ENCODE results near the gene BNIPL. TPM values are rescaled to one million over a fixed set of nuclear protein-coding genes. Genes with fewer than 3 reads are reported as not detected.

BNIPL gene
- total RNA-seq, 4 donors from 2014 or later = 0.68 to 10.0 (median 2.5) TPM; not detected in 1

DNA sequence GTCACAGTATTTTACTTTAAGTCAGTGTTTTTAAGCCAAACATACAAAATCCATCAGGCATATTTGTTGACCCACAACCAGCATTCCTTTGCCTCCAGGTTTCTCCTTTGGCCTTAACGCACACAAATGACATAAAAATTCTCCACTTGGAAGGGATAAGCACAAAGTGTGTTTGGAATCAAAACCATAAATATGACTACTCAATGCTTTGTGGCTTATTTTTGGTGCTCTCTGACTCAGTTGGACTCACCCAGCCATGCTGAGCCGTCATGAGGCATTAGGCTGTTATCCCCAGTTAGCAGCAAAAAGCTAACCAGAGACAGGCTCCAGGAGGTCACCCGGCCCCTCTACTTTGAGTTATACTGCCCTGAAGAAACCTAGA, 27.2 kb upstream of the BNIPL start:
- TF ChIP-seq EP300 (IDR thresholded peaks at IDR 0.05; ENCODE audit: low read depth) = no peak
- no peak for TF ChIP-seq POLR2AphosphoS5 (IDR thresholded peaks at IDR 0.05)
- TF ChIP-seq POLR2A (IDR thresholded peaks at IDR 0.05) = no peak
- TF ChIP-seq, protein P1, sequence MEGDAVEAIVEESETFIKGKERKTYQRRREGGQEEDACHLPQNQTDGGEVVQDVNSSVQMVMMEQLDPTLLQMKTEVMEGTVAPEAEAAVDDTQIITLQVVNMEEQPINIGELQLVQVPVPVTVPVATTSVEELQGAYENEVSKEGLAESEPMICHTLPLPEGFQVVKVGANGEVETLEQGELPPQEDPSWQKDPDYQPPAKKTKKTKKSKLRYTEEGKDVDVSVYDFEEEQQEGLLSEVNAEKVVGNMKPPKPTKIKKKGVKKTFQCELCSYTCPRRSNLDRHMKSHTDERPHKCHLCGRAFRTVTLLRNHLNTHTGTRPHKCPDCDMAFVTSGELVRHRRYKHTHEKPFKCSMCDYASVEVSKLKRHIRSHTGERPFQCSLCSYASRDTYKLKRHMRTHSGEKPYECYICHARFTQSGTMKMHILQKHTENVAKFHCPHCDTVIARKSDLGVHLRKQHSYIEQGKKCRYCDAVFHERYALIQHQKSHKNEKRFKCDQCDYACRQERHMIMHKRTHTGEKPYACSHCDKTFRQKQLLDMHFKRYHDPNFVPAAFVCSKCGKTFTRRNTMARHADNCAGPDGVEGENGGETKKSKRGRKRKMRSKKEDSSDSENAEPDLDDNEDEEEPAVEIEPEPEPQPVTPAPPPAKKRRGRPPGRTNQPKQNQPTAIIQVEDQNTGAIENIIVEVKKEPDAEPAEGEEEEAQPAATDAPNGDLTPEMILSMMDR (IDR thresholded peaks at IDR 0.05) = no peak
- intact Hi-C loops (cut with DNase I; ENCODE audit: low total_unique reads) (no loop called here), in situ Hi-C loops (cut with MboI; ENCODE audit: low pct_ligation_motif_present in 1 of 4, low pct_unique_long_range_greater_than_20kb in 1 of 4, low sequenced_read_pairs in 3 of 4) (no loop called here)
- DNase-seq = no peak
- no peaks in the 10 kb centered on the region for H3K27me3 ChIP-seq
- H3K4me3 ChIP-seq = peak overlapping the region; percentile 55 to 86 (median 62)
- H3K4me1 ChIP-seq = peaks cover 39 to 80% (median 58%) of the 10 kb centered on the region in 4 donors
- 41% methylated on average over 3 of the region's 3 CpGs; no CpG with 5 or more reads in 1 of the 2 donors for WGBS, 2 donors (ENCODE audit: low coverage in 1 of 2)
- H3K27ac ChIP-seq = peak overlapping the region; percentile 89 to 96 (median 92)
- no peaks in the 10 kb centered on the region for H3K36me3 ChIP-seq
- no peaks in the 10 kb centered on the region for H3K9me3 ChIP-seq

DNA sequence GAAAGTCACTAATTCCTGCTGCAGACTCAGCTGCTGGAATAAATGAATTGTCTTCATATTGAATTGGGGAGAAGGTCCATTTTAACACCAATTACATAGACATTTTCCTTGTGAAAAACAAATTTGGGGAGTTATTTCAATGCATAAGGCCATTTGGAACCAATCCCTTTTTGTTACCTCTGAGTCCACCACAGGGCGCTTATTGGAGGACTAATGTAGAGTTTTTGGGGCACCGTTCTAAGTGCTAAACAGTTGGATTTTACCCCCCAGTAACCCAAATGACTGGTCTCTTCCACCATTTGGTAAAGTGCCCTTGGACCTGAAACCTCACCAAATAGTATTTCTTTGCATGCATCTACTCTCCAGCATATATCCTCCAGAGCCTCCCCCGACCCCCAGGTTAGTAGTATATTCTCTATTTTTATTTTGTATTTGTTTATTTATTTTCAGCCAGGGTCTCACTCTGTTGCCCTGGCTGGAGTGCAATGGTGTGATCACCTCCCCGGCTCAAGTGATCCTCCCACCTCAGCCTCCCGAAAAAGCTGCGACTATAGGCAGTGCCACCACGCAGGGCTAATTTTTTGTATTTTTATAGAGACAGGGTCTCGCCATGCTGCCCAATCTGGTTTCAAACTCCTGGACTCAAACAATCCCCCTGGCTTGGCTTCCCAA, 26.6 kb upstream of the BNIPL start:
- H3K4me3 ChIP-seq = no peak overlapping the region
- H3K9me3 ChIP-seq = no peaks in the 10 kb centered on the region
- peak overlapping the region in 3 of 4 donors; percentile 92 to 96 (median 93) for H3K27ac ChIP-seq
- intact Hi-C loops (cut with DNase I; ENCODE audit: low total_unique reads) = no loop called here
- in situ Hi-C loops (cut with MboI; ENCODE audit: low pct_ligation_motif_present in 1 of 4, low pct_unique_long_range_greater_than_20kb in 1 of 4, low sequenced_read_pairs in 3 of 4) = loop anchor here in 1 of 4 donors (10.0 kb wide), 1 partner anchor 145 kb away; the partner anchor contains the start of gene TNFAIP8L2
- no peak for TF ChIP-seq POLR2AphosphoS5 (IDR thresholded peaks at IDR 0.05)
- no peak for TF ChIP-seq POLR2A (IDR thresholded peaks at IDR 0.05)
- TF ChIP-seq, protein P1 (IDR thresholded peaks at IDR 0.05) = no peak
- TF ChIP-seq EP300 (IDR thresholded peaks at IDR 0.05; ENCODE audit: low read depth) = no peak
- no peaks in the 10 kb centered on the region for H3K36me3 ChIP-seq
- peaks cover 33 to 80% (median 53%) of the 10 kb centered on the region in 4 donors for H3K4me1 ChIP-seq
- H3K27me3 ChIP-seq = no peaks in the 10 kb centered on the region
- 92 to 94% methylated on average over 3 to 8 of the region's 8 CpGs for WGBS, 2 donors (ENCODE audit: low coverage in 1 of 2)
- DNase-seq = no peak

DNA sequence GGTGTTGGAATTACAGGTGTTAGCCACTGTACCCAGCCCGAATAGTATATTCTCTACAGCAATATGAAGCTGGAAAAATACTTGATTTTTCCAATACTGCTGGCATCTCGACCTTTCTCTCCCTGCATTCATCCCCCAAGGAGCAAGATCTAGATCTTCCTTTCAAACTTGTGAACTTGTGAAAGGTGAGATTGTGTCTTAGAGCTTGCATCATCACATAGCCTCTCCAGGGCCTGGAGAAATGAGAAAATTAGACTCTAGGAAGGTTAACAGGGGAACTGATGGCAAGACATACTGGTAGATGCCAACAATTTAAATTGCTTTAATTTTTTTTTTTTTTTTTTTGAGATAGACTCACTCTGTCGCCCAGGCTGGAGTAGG, 26.1 kb upstream of the BNIPL start:
- Histone ChIP-seq H3K27me3 (no peaks in the 10 kb centered on the region), H3K36me3 (no peaks in the 10 kb centered on the region), H3K4me1 (peaks cover 30 to 77% (median 48%) of the 10 kb centered on the region in 4 donors), H3K4me3 (no peak overlapping the region), H3K27ac (no peak overlapping the region), H3K9me3 (no peaks in the 10 kb centered on the region)
- TF ChIP-seq, protein P1 (IDR thresholded peaks at IDR 0.05) = no peak
- TF ChIP-seq POLR2A (IDR thresholded peaks at IDR 0.05) = no peak
- in situ Hi-C loops (cut with MboI; ENCODE audit: low pct_ligation_motif_present in 1 of 4, low pct_unique_long_range_greater_than_20kb in 1 of 4, low sequenced_read_pairs in 3 of 4) = loop anchor here in 1 of 4 donors (10.0 kb wide), 1 partner anchor 144 kb away; the partner anchor contains the start of gene TNFAIP8L2
- intact Hi-C loops (cut with DNase I; ENCODE audit: low total_unique reads) = no loop called here
- WGBS, 2 donors (ENCODE audit: low coverage in 1 of 2) = 83 to 90% methylated on average over 2 to 3 of the region's 3 CpGs
- no peak for DNase-seq

DNA sequence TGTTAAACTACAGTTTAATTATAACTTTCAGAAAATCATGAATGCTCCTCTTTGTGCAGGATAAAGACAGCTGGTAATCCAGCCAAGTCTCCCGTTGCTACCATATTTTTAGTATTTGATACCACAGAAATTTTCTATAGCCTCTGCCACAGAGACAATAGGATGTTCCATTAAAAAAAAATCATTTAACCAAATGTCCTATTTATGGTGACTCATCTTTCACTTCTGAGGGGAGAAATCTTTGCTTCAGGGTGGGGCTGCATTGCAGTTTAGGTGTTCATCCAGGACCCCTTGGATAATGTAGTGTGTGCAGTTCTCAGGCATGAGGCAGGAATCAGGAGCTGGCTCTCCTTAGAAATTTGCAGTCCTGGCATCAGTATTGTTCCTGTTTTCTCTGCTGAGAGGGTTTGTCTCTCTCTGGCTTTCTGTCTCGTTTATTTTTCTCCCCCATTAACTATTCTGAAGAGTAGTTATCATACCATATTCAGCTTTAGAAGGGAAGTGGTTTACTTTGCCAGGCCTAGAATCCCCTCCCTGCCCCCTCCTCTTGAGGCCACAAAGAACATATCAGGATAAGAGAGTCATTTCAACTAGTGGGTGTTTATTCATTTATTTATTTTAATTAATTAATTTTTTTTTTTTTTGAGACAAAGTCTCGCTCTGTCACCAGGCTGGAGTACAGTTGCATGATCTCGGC, 25.1 kb upstream of the BNIPL start:
- intact Hi-C loops (cut with DNase I; ENCODE audit: low total_unique reads) = no loop called here
- H3K4me3 ChIP-seq = no peak overlapping the region

More for the DNA sequence above, 25.1 kb upstream of the BNIPL start:
- Histone ChIP-seq H3K9me3 (no peaks in the 10 kb centered on the region), H3K27ac (peak overlapping the region in 2 of 4 donors; percentile 79 to 80), H3K4me1 (peaks cover 30 to 76% (median 45%) of the 10 kb centered on the region in 4 donors), H3K27me3 (no peaks in the 10 kb centered on the region), H3K36me3 (no peaks in the 10 kb centered on the region)
- TF ChIP-seq EP300 (IDR thresholded peaks at IDR 0.05; ENCODE audit: low read depth) = no peak
- TF ChIP-seq POLR2A (IDR thresholded peaks at IDR 0.05) = no peak
- TF ChIP-seq, protein P1 (IDR thresholded peaks at IDR 0.05) = no peak
- TF ChIP-seq POLR2AphosphoS5 (IDR thresholded peaks at IDR 0.05) = no peak
- DNase-seq = no peak
- 57 to 61% methylated on average over 4 of the region's 4 CpGs for WGBS, 2 donors (ENCODE audit: low coverage in 1 of 2)
- in situ Hi-C loops (cut with MboI; ENCODE audit: low pct_ligation_motif_present in 1 of 4, low pct_unique_long_range_greater_than_20kb in 1 of 4, low sequenced_read_pairs in 3 of 4) = loop anchor here in 1 of 4 donors (10.0 kb wide), 1 partner anchor 143 kb away; the partner anchor contains the start of gene TNFAIP8L2

All from transverse colon (tissue), 4 donors.